ENCODE data around the gene ARL2.
"Not testable (repeated sequence)": the region's sequence is repeated elsewhere in the genome, so short reads cannot be mapped to it uniquely, and the experiment has no call there.

Gene ARL2

GRCh38 chr11:65008873-65009272 is 5.1 kb upstream of the ARL2 start:
- DNase-seq = no peak

GRCh38 chr11:65013130-65013887 is 651 bp upstream of the ARL2 start:
- DNase-seq = peak; percentile 31

- DNase-seq = no peak
Measured at GRCh38 chr11:65014726-65015227, 817 bp downstream of the ARL2 start.

GRCh38 chr11:65016705-65017104 is 2.7 kb downstream of the ARL2 start:
- no peak for DNase-seq

GRCh38 chr11:65017937-65018336 is 4.0 kb downstream of the ARL2 start:
- DNase-seq = no peak

- DNase-seq = no peak
Measured at GRCh38 chr11:65019824-65020223, 5.9 kb downstream of the ARL2 start.

GRCh38 chr11:65021003-65021402 is 7.0 kb downstream of the ARL2 start:
- DNase-seq = no peak

- DNase-seq = no peak
Measured at GRCh38 chr11:65021509-65021908, 7.5 kb downstream of the ARL2 start.

GRCh38 chr11:65023502-65023901 is 9.5 kb downstream of the ARL2 start:
- not testable (repeated sequence) for DNase-seq

- DNase-seq = no peak
Measured at GRCh38 chr11:65026810-65027209, 12.8 kb downstream of the ARL2 start.

- DNase-seq = peak; percentile 86
Measured at GRCh38 chr11:65027213-65028067, 13.5 kb downstream of the ARL2 start, which contains the start of gene SNX15. TSS of gene SNX15 (plus strand) at chr11:65027439. CDS start at chr11:65027538, 99 bp downstream.

- no peak for DNase-seq
Measured at GRCh38 chr11:65032216-65032615, 18.3 kb downstream of the ARL2 start.

- no peak for DNase-seq
Measured at GRCh38 chr11:65034423-65034822, 20.5 kb downstream of the ARL2 start.

GRCh38 chr11:65035579-65035978 is 21.6 kb downstream of the ARL2 start:
- DNase-seq = no peak

- no peak for DNase-seq
Measured at GRCh38 chr11:65036931-65037330, 23.0 kb downstream of the ARL2 start.

GRCh38 chr11:65040520-65040846 is 26.5 kb downstream of the ARL2 start:
- no peak for DNase-seq

- peak; percentile 81 for DNase-seq
Measured at GRCh38 chr11:65040847-65041622, 27.1 kb downstream of the ARL2 start, which contains the start of gene SAC3D1. TSS of gene SAC3D1 (plus strand) at chr11:65041210. CDS start at chr11:65041293, 83 bp downstream.

- no peak for DNase-seq
Measured at GRCh38 chr11:65042891-65043290, 28.9 kb downstream of the ARL2 start.

GRCh38 chr11:65043881-65044501 is 30.0 kb downstream of the ARL2 start:
- DNase-seq = no peak

GRCh38 chr11:65045061-65045460 is 31.1 kb downstream of the ARL2 start:
- no peak for DNase-seq

GRCh38 chr11:65045728-65046127 is 31.8 kb downstream of the ARL2 start:
- DNase-seq = no peak

GRCh38 chr11:65047581-65048422 is 33.8 kb downstream of the ARL2 start:
- no peak for DNase-seq
